ENCODE data around the gene ARMH4.

Gene ARMH4

GRCh38 chr14:58099682-58100081 lies 52.3 kb downstream of the ARMH4 start:
- no peak for DNase-seq (ENCODE audit: low read depth, low spot score)

- DNase-seq (ENCODE audit: low read depth, low spot score): no peak
These were observed 53.5 kb downstream of the ARMH4 start for GRCh38 chr14:58098507-58098906.

- no peak for DNase-seq (ENCODE audit: low read depth, low spot score)
These were observed 55.3 kb downstream of the ARMH4 start for GRCh38 chr14:58096731-58097130.

GRCh38 chr14:58091883-58092630 lies 60.0 kb downstream of the ARMH4 start:
- no peak for DNase-seq (ENCODE audit: low read depth, low spot score)

GRCh38 chr14:58089612-58090011 lies 62.4 kb downstream of the ARMH4 start:
- no peak for DNase-seq (ENCODE audit: low read depth, low spot score)

- no peak for DNase-seq (ENCODE audit: low read depth, low spot score)
These were observed 63.1 kb downstream of the ARMH4 start for GRCh38 chr14:58088961-58089360.

GRCh38 chr14:58085877-58086276 lies 66.1 kb downstream of the ARMH4 start:
- no peak for DNase-seq (ENCODE audit: low read depth, low spot score)

- DNase-seq (ENCODE audit: low read depth, low spot score): peak; percentile 52
These were observed 69.4 kb downstream of the ARMH4 start for GRCh38 chr14:58082491-58083098.

GRCh38 chr14:58082011-58082410 lies 70.0 kb downstream of the ARMH4 start:
- DNase-seq (ENCODE audit: low read depth, low spot score): no peak

GRCh38 chr14:58078471-58078870 lies 73.5 kb downstream of the ARMH4 start:
- no peak for DNase-seq (ENCODE audit: low read depth, low spot score)

GRCh38 chr14:58078068-58078467 lies 73.9 kb downstream of the ARMH4 start:
- DNase-seq (ENCODE audit: low read depth, low spot score): no peak

GRCh38 chr14:58077621-58078020 lies 74.4 kb downstream of the ARMH4 start:
- no peak for DNase-seq (ENCODE audit: low read depth, low spot score)

GRCh38 chr14:58073516-58073915 lies 78.5 kb downstream of the ARMH4 start:
- DNase-seq (ENCODE audit: low read depth, low spot score): no peak

- no peak for DNase-seq (ENCODE audit: low read depth, low spot score)
These were observed 79.5 kb downstream of the ARMH4 start for GRCh38 chr14:58072288-58073071.

- no peak for DNase-seq (ENCODE audit: low read depth, low spot score)
These were observed 80.7 kb downstream of the ARMH4 start for GRCh38 chr14:58071341-58071740.

- no peak for DNase-seq (ENCODE audit: low read depth, low spot score)
These were observed 83.7 kb downstream of the ARMH4 start for GRCh38 chr14:58068306-58068705.

- no peak for DNase-seq (ENCODE audit: low read depth, low spot score)
These were observed 85.9 kb downstream of the ARMH4 start for GRCh38 chr14:58066115-58066514.

GRCh38 chr14:58061581-58061980 lies 90.4 kb downstream of the ARMH4 start:
- no peak for DNase-seq (ENCODE audit: low read depth, low spot score)

- no peak for DNase-seq (ENCODE audit: low read depth, low spot score)
These were observed 91.1 kb downstream of the ARMH4 start for GRCh38 chr14:58060898-58061297.

- no peak for DNase-seq (ENCODE audit: low read depth, low spot score)
These were observed 91.9 kb downstream of the ARMH4 start for GRCh38 chr14:58060077-58060476.

GRCh38 chr14:58059126-58059525 lies 92.9 kb downstream of the ARMH4 start:
- no peak for DNase-seq (ENCODE audit: low read depth, low spot score)

- no peak for DNase-seq (ENCODE audit: low read depth, low spot score)
These were observed 96.5 kb downstream of the ARMH4 start for GRCh38 chr14:58055497-58056010.
